Activated naive CD4-positive, alpha-beta T cell treated with anti-CD3 and anti-CD28 coated beads for 36 hours (primary cell): ENCODE results near the gene MEGF10. TPM values are rescaled to one million over a fixed set of nuclear protein-coding genes. Genes with fewer than 3 reads are reported as not detected.
A peak's percentile ranks its signal among the peaks of the same experiment; 100 is the strongest.
"Not testable (repeated sequence)": the region's sequence is repeated elsewhere in the genome, so short reads cannot be mapped to it uniquely, and the experiment has no call there.

Experiments used
- CTCF ChIA-PET: fragments of 350-600 bp; sonication (Branson Sonifier 250); formaldehyde crosslinking; loops from one replicate; lab custom pipeline; 2021; ENCODE audit warnings: antibody characterized with exemption; lab: Charles Lee
- DNase-seq: peaks from one replicate; pipeline ENCODE4 v3.0.0-alpha.2; 2020
- H3K27ac Mint-ChIP-seq: one replicate; pipeline ENCODE4 v1.8.0; 2021; ENCODE audit warnings: mild to moderate bottlenecking, mixed read lengths
- H3K27me3 Mint-ChIP-seq: one replicate; pipeline ENCODE4 v1.8.0; 2021; ENCODE audit warnings: low read depth, mixed read lengths
- H3K36me3 Mint-ChIP-seq: one replicate; pipeline ENCODE4 v1.8.0; 2021; ENCODE audit warnings: low read depth, mixed read lengths
- H3K4me1 Mint-ChIP-seq: one replicate; pipeline ENCODE4 v1.8.0; 2021; ENCODE audit warnings: low read depth, mixed read lengths
- H3K4me3 Mint-ChIP-seq: one replicate; pipeline ENCODE4 v1.8.0; 2021; ENCODE audit warnings: mild to moderate bottlenecking, moderate library complexity, mixed read lengths
- H3K9me3 Mint-ChIP-seq: one replicate; pipeline ENCODE4 v1.8.0; 2021; ENCODE audit warnings: mixed read lengths
- intact Hi-C: fragments of 100-400 bp; cut with micrococcal nuclease; formaldehyde crosslinking; loops from one replicate; pipeline ENCODE4 v1.15.1; 2023
- total RNA-seq, 2 experiments: library from RNA; stranded (reverse); gene quantifications; one replicate each; pipeline ENCODE4 v1.2.3, GENCODE V29; 2021

The MEGF10 gene
- total RNA-seq, 2 experiments from 2014 or later: not detected

DNA sequence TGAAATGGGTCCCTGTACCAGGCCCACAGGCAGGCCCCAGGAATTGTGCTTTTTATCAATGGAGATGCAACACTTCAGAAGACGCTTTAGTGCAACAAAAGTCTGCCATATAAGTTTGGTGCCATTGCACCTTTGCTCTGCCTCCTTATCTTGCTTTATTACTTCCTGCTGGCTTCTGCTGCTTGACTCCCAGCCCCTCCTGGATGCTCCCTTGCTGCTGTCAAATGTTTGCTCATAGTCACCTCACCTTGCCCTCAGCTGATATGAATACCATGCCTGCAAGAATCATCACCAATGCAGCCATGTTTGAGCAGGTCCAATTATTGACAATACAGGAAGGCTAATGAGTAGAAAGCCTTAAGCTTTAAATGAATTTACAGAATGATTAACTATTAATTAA, 25.4 kb downstream of the MEGF10 start:
- Mint-ChIP-seq H3K27me3 (no peaks in the 10 kb centered on the region), H3K36me3 (no peaks in the 10 kb centered on the region), H3K4me3 (no peak overlapping the region), H3K27ac (no peak overlapping the region), H3K9me3 (no peaks in the 10 kb centered on the region), H3K4me1 (peaks cover 12% of the 10 kb centered on the region)
- CTCF ChIA-PET: interaction anchor here (1.3 to 1.6 kb wide), 2 partner anchors 9 to 176 kb away, joined by 4 to 5 read pairs; no protein-coding TSS in a partner anchor
- no peak for DNase-seq
- intact Hi-C loops: loop anchor here (10.0 kb wide), 1 partner anchor 961 kb away; no protein-coding TSS in a partner anchor

DNA sequence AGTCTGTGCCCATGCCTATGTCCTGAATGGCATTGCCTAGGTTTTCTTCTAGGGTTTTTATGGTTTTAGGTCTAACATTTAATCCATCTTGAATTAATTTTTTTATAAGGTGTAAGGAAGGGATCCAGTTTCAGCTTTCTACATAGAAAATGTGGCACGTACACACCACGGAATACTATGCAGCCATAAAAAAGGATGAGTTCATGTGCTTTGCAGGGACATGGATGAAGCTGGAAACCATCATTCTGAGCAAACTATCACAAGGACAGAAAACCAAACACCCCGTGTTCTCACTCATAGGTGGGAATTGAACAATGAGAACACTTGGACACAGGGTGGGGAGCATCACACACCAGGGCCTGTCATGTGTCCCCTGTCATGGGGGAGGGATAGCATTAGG, 26.8 kb downstream of the MEGF10 start:
- CTCF ChIA-PET: interaction anchor here (0.6 to 1.0 kb wide), 3 partner anchors 17 to 175 kb away, joined by 3 read pairs; no protein-coding TSS in a partner anchor
- H3K27me3 Mint-ChIP-seq, H3K36me3 Mint-ChIP-seq, DNase-seq, H3K9me3 Mint-ChIP-seq, H3K4me3 Mint-ChIP-seq, H3K27ac Mint-ChIP-seq: not testable (repeated sequence)
- intact Hi-C loops: loop anchor here (10.0 kb wide), 1 partner anchor 963 kb away; no protein-coding TSS in a partner anchor
- H3K4me1 Mint-ChIP-seq: peaks cover 12% of the 10 kb centered on the region

DNA sequence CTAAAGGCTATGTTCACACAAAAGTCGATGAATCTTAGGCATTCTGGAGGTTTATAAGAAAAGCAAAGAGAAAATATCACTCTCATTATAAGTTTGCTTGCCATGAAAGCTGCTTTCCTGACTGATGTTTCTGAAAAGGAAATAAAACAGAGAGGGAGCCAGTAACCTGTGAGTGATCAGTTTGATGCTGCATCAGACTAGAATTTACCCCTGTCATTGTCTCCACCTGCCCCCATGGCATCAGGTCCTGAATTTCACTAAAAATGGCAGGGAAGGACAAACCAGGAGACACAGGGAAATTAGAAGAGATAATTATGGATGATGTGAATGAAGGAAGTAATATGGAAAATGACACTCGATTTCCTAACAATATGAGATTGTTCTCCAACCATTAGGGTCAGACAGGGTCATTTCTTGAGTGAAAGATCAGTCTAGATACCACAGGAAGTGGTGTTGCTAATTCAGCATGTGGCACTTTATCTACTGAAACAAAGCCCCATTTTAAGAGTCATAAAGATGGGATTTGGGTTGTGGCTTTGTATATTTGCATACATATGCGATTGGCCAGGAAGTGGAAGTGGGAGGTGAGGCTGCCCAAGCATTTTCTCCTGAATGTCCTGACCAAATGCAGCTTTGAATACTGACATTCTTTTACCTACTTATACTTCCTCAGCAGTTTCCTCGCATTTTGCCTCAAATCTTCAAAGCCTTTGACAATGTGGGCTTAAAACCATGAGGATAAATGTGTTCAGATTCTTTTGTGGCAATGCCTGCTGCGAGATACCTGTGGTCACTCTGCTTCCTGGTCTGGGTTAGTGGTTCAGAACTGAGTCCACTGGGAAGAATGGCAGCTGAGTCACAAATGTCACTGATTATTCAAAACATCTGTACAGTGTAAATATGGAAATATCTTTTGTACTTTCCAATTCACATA, 29.7 kb downstream of the MEGF10 start:
- peaks cover 8% of the 10 kb centered on the region for H3K4me1 Mint-ChIP-seq
- intact Hi-C loops: no loop called here
- CTCF ChIA-PET: interaction anchor here (1.1 to 1.3 kb wide), 2 partner anchors 8 to 172 kb away, joined by 3 to 7 read pairs; no protein-coding TSS in a partner anchor
- no peaks in the 10 kb centered on the region for H3K27me3 Mint-ChIP-seq
- no peak overlapping the region for H3K4me3 Mint-ChIP-seq
- no peak overlapping the region for H3K27ac Mint-ChIP-seq
- DNase-seq: peak; percentile 21
- H3K9me3 Mint-ChIP-seq: no peaks in the 10 kb centered on the region
- H3K36me3 Mint-ChIP-seq: no peaks in the 10 kb centered on the region

DNA sequence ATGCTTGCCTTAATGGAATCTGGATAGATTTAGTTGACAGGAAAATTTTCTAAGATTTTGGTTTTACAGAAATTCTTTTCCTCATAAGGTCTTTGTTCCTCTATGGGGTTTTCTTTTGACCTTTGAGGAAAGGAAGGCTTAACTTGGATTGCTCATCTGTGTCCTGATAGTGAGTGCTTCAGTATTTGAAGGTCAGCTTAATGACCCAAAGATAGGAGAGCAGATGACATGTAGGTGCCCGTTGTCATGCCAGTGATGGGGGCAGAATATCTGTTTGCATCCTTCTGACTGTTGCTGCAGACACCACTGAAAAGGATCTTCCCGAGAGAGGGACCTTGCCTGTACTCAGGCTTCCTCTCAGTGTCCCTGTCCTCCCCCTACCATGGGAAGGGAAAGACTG, 30.9 kb downstream of the MEGF10 start:
- Mint-ChIP-seq H3K4me1 (peaks cover 8% of the 10 kb centered on the region), H3K27ac (no peak overlapping the region), H3K36me3 (no peaks in the 10 kb centered on the region), H3K4me3 (no peak overlapping the region), H3K27me3 (no peaks in the 10 kb centered on the region), H3K9me3 (no peaks in the 10 kb centered on the region)
- CTCF ChIA-PET: interaction anchor here (1.3 kb wide), 1 partner anchor 9 kb away, joined by 3 read pairs; no protein-coding TSS in a partner anchor
- intact Hi-C loops: no loop called here
- no peak for DNase-seq

DNA sequence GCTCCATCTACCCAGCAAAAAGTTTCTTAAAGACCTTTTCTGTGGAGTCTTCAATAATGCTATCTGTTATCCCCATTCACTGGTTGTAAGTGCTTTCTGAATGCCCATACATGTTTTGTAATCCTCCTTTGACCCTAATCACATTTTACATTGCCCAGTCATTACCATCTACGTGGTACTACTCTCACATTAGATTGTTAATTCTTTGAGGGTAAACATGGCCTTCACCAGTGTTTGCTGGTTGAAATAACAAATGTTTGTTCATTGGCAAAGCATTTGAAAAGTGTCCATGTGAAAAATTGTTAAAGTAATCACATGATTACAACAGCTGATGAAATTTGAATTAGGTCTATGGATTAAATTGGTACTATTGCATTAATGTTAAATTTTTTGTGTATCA, 31.8 kb downstream of the MEGF10 start:
- Mint-ChIP-seq H3K4me1 (peaks cover 8% of the 10 kb centered on the region), H3K36me3 (no peaks in the 10 kb centered on the region), H3K27me3 (no peaks in the 10 kb centered on the region), H3K27ac (no peak overlapping the region), H3K4me3 (no peak overlapping the region), H3K9me3 (no peaks in the 10 kb centered on the region)
- CTCF ChIA-PET: no interaction called here
- DNase-seq: no peak
- intact Hi-C loops: no loop called here

DNA sequence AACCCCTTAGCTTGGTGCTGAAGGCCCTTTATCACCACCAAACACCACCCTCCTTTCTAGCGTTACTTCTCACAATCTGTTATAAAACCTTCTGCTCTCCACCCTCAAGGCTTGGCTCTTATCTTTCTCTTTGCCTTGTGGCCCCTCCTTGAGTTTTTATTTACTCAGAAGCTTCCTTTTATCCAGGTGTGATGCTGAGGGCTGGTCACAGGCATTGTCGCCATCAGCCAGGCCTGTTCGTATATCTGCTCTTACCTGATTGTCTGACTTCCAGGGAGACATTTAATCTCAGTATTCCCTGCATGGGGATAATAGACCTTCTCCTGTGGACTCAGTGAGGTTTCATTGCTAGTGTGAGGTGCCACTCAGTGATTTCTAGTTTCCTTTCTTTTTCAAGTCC, 34.2 kb downstream of the MEGF10 start:
- no peak for DNase-seq
- CTCF ChIA-PET: interaction anchor here (1.0 kb wide), 1 partner anchor 8 kb away, joined by 5 read pairs; no protein-coding TSS in a partner anchor
- Mint-ChIP-seq H3K27ac (no peak overlapping the region), H3K27me3 (peaks cover under 1% of the 10 kb centered on the region), H3K4me1 (peaks cover 8% of the 10 kb centered on the region), H3K4me3 (no peak overlapping the region), H3K36me3 (no peaks in the 10 kb centered on the region), H3K9me3 (no peaks in the 10 kb centered on the region)
- intact Hi-C loops: no loop called here

DNA sequence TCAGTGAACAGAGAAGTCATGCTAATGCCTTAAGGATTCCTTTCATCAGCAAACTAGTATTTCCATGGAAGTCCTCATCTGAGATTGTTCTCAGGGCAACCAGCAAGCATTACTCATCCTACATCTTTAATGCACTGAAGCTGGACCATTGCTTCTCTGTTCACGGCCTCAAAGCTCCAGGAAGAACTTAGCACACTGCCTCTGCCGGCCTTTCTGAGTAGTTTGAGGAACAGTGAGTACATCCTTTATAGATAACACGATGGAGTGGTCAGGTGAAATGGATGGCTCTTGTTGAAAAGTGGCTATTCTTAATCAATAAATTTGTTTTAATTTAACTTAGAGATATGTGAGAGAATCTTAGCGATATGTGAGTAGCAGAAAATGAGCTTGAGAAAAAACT, 35.8 kb downstream of the MEGF10 start:
- H3K4me1 Mint-ChIP-seq: no peaks in the 10 kb centered on the region
- no peaks in the 10 kb centered on the region for H3K36me3 Mint-ChIP-seq
- CTCF ChIA-PET: interaction anchor here (0.6 kb wide), 1 partner anchor 783 kb away, joined by 4 read pairs; no protein-coding TSS in a partner anchor
- intact Hi-C loops: no loop called here
- H3K27ac Mint-ChIP-seq: no peak overlapping the region
- no peak for DNase-seq
- H3K4me3 Mint-ChIP-seq: no peak overlapping the region
- peaks cover 11% of the 10 kb centered on the region for H3K27me3 Mint-ChIP-seq
- no peaks in the 10 kb centered on the region for H3K9me3 Mint-ChIP-seq

DNA sequence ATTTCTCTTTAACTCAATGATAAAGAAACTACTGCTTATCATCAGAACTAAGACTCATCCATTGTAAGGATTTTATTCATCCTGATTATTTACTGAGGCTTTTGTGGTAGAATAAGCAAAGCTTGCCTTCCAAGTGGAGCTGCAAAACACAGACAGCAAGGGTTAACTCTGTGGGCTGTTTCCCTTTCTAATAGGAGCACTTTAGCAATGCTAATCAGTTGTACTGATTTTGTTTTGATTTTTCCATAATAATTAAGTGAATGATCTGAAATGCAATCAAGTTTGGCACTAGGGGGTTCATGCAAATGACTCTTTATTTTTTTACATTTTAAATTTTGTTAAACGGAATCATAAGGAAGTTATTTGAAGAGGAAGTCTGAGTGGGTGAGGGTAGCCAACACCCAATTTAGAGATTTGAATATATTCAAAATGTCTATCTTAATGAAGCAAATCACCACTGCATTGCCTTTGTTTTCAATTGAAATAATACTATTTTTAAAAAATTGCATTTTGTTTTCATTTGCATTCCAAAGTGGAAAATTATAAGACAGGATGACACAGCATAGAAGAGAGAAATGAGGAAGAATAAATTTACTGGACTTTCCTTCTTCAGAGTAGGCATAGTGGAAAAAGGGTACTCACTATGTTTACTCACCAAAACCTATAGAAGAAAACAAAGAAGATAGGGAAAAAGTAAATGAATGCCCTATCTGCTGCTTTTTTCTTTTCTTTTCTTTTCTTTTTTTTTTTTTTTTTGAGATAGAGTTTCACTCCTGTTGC, 36.6 kb downstream of the MEGF10 start:
- Mint-ChIP-seq H3K9me3 (no peaks in the 10 kb centered on the region), H3K27me3 (peaks cover 13% of the 10 kb centered on the region), H3K4me1 (no peaks in the 10 kb centered on the region), H3K36me3 (no peaks in the 10 kb centered on the region), H3K27ac (no peak overlapping the region), H3K4me3 (no peak overlapping the region)
- DNase-seq: no peak
- intact Hi-C loops: no loop called here
- CTCF ChIA-PET: interaction anchor here (0.6 to 2.0 kb wide), 2 partner anchors 15 to 784 kb away, joined by 4 to 5 read pairs; no protein-coding TSS in a partner anchor

DNA sequence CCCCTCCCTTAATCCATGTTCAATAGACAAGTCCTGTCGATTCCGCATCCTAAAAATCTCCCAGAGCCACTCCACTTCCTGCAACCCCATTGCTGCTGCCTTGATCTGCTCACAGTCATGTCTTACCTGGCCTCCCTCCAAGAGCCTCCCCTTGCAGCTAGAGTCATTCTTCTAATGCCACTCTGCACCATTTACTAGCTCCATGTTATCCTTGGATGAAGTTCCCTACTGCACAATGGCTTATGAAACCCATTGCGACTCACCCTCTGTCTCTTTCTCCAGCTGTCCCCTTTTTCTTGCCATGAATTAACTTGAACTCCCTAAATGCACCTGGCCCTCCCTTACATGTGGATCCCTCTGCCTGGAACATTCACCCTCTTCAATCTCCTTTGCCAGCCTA, 39.5 kb downstream of the MEGF10 start:
- intact Hi-C loops: no loop called here
- Mint-ChIP-seq H3K27me3 (peaks cover 24% of the 10 kb centered on the region), H3K4me3 (no peak overlapping the region), H3K36me3 (no peaks in the 10 kb centered on the region), H3K9me3 (no peaks in the 10 kb centered on the region), H3K27ac (no peak overlapping the region), H3K4me1 (no peaks in the 10 kb centered on the region)
- no peak for DNase-seq
- CTCF ChIA-PET: interaction anchor here (0.6 kb wide), 2 partner anchors 60 to 447 kb away, joined by 3 read pairs; no protein-coding TSS in a partner anchor

DNA sequence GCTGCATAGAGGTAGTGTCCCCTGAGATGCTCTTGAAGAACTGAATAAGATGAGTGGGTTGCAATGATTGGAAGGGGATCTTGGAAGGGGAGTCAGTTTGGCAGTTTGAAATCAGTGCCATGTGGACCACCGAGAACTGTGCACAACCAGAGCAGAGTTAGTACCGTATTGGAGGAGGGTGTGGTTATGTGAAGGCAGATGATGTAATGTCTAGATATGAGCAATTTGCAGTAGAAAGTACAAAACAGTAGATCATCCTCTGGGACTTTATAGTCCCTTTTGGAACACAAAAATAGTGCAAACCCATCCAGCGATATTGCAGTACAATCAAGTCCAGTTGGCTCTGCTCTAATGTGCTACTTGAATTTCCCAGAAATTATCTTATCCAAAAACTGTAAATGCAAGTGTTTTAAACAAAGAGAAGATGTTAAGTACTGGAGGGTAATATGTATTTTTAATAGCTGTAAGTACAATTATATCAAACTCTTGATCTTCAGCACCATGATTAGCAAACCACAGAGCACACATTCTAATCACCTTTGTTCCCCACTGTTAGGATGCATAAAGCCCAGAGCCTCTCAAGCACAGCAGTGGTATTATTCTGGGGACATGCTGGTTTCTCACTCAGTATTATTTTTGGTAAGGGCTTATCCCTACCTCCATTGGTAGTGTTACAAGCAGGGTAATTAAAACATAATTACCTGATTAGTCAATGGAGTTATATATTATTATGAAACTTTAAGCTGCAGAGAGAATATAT, 41.5 kb downstream of the MEGF10 start:
- DNase-seq: no peak
- no peaks in the 10 kb centered on the region for H3K36me3 Mint-ChIP-seq
- H3K27me3 Mint-ChIP-seq: peaks cover 28% of the 10 kb centered on the region
- no peak overlapping the region for H3K27ac Mint-ChIP-seq
- no peaks in the 10 kb centered on the region for H3K9me3 Mint-ChIP-seq
- CTCF ChIA-PET: no interaction called here
- intact Hi-C loops: no loop called here
- H3K4me3 Mint-ChIP-seq: no peak overlapping the region
- no peaks in the 10 kb centered on the region for H3K4me1 Mint-ChIP-seq

DNA sequence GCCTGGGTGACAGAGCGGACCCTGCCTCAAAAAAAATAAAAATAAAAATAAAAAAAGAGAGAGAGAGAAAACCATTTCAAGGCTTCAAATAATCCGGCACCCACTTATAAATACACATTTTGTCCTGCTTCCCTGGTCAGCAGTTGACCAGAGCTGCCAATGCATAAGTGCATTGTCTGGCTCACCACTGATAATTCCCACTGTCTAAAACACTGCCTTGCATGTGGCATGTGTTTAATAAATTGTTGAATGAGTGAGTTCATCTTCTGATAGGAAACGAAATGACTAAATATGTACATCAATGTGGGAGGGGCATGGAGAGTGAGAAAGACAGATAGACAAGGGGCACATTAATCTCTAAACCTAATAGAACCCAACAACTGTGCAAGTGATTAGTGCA, 42.9 kb downstream of the MEGF10 start:
- no peak for DNase-seq
- Mint-ChIP-seq H3K4me1 (no peaks in the 10 kb centered on the region), H3K9me3 (no peaks in the 10 kb centered on the region), H3K4me3 (no peak overlapping the region), H3K36me3 (no peaks in the 10 kb centered on the region), H3K27ac (no peak overlapping the region), H3K27me3 (peaks cover 29% of the 10 kb centered on the region)
- CTCF ChIA-PET: interaction anchor here (0.7 kb wide), 2 partner anchors 16 to 160 kb away, joined by 3 read pairs; no protein-coding TSS in a partner anchor
- intact Hi-C loops: no loop called here
